GM18951 (cell line): ENCODE data around the gene EYA2.
"Not testable (repeated sequence)": the region's sequence is repeated elsewhere in the genome, so short reads cannot be mapped to it uniquely, and the experiment has no call there.

Experiments used
- POLR2A ChIP-seq: IDR thresholded peaks from 4 replicates; pipeline ENCODE4 v1.6.1; 2011; ENCODE audit warnings: mild to moderate bottlenecking; ENCODE audit not compliant: insufficient read length, insufficient read depth; ENCODE audit errors: extremely low read depth
- in situ Hi-C: fragments of 300-500 bp; cut with MboI; formaldehyde crosslinking; loops from one replicate; pipeline ENCODE4 v1.12.0; 2022; ENCODE audit warnings: low sequenced_read_pairs, mixed read lengths, inconsistent platforms; ENCODE audit not compliant: unreplicated experiment

EYA2 gene

DNA sequence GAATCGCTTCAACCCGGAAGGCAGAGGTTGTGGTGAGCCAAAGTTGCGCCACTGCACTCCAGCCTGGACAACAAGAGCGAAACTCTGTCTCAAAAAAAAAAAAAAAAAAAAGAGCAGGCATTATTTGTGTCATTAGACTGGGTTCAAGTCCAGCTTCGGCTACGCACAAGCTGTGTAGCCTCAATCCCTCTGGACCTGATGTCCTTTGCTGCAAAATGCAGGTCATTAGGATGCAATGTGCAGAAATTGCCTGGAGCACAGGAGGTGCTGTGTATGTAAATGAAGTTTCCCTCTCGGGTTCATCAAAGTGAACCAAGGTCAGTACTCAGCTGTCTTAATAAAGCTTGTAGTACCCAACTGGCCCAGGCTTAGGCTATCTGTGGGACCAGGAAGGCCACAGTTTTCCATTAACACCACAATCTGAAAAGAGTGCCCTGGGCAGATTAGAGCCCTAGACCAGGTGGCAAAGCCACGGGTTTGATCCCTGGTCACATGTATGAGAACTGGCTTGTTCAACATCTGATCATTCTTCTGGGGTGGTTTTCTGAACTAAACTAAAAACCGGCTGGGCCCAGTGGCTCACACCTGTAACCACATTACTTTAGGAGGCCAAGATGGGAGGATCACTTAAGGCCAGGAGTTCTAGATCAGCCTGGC, 306.6 kb downstream of the EYA2 start:
- in situ Hi-C loops: no loop called here
- TF ChIP-seq POLR2A: no peak

DNA sequence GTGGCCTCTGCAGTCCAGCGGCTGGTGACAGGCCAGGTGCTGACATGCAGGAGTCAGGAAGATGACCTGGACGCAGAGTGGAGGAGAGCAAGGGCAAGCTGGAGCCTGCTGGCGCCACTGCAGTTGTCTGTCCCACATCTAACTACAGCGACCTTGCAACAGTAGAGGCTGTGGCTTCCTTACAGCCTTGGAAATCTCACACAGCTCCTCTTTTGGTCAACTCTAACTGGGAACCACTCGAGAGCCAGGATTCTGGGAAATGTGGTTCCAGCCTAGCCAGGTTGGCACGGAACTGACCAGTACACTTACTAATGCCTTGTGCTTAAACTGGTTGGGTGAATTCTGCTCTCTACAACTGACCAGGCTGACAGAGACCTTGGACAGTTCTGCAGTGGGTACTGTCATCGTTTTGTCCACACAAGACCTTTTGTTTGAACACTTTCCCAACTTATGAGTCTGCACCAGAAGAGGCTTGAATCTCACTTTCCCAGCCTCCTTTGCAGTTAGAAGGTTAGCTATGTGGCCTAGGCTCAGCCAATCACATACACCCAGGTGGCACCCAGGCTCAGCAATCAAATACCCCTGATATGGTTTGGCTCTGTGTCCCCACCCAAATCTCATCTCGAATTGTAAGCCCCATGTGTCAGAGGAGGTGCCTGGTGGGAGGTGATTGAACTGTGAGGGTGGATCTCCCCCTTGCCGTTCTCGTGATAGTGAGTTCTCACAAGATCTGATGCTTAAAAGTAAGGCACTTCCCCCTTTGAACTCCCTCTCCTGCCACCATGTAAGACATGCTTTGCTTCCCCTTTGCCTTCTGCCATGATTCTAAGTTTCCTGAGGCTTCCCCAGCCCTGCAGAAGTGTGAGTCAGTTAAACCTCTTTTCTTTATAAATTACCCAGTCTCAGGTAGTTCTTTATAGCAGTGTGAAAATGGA, 308.4 kb downstream of the EYA2 start:
- TF ChIP-seq POLR2A: no peak
- in situ Hi-C loops: no loop called here

DNA sequence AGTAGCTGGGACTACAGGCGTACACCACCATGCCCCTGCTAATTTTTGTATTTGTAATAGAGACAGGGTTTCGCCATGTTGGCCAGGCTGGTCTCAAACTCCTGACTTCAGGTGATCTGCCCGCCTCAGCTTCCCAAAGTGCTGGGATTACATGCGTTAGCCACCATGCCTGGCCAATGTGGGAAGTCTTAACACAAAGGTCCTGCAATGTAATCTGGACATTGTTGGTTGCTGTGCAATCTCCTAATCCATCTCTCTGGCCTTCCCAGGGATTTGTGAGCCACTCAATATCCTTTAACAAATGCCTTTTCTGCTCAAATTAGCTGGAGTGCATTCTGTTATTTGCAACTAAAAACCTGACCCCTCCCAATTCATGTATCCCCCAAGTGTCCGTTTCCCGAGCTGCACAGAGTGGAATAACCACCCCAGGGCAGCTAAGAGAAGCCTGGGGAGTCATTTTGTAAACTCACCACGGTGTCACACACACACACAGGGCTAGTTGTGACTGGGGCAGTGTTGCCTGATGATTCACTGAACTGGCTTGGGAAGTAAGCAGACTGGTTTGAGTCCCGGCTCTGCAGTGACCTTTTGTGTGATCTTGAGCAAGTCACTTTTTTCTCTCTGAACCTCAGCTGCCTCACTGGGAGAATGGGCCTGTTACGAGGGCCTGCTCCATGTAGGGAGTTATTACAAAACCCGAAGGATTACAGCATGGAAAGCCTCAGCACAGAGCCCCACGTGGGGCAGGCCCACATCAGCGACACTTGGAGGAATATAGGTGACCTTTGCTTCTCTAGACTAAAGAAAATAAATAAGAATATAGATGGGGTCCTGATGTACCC, 309.6 kb downstream of the EYA2 start:
- no peak for TF ChIP-seq POLR2A
- in situ Hi-C loops: no loop called here

DNA sequence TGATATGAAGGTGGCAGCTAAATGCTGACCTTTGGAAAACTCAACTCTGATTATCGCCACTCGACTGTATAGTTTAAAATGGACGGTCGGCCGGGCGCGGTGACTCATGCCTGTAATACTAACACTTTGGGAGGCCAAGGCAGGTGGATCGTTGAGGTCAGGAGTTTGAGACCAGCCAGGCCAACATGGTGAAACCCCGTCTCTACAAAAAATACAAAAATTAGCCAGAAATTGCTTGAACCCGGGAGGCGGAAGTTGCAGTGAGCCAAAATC, 310.1 kb downstream of the EYA2 start:
- in situ Hi-C loops: not testable (repeated sequence)

DNA sequence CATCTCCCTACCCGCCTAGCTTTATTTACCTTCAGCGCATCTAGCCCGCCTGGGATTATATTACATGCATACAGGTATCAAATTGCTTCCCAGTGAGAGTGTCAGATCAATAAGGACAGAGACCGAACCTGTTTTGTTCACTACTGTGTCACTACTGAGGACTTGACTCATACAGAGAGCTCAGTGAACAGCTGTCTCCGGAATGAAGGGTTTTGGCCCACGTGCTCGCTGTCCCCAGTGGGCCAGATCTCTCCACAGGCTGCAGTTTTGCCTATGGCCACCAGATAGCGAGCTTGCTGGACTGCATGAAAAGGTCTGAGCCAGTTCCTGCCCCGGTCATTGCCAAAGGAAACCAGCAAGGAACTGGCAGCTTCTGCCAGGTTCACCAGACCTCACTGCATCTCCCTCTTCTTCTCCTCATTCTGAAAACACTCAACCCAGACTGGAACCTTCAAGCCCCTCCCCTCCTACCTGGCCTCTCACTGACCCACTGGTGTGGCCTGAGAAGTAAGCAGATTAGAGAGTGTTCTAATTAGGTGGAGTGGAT, 311.0 kb downstream of the EYA2 start:
- no peak for TF ChIP-seq POLR2A
- in situ Hi-C loops: no loop called here

DNA sequence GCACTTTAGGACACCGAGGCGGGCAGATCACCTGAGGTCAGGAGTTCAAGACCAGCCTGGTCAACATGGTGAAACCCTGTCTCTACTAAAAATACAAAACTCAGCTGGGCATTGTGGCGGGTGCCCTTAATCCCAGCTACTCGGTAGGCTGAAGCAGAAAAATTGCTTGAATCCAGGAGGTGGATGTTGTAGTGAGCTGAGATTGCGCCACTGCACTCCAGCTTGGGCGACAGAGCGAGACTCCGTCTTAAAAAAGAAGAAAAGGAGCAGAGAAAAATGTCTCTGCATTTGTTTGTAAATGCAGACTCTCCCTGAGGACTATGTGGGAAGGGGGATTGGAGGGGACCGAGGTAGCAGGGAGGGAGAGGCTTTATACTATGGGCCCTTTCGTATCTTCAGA, 311.9 kb downstream of the EYA2 start:
- in situ Hi-C loops: not testable (repeated sequence)

DNA sequence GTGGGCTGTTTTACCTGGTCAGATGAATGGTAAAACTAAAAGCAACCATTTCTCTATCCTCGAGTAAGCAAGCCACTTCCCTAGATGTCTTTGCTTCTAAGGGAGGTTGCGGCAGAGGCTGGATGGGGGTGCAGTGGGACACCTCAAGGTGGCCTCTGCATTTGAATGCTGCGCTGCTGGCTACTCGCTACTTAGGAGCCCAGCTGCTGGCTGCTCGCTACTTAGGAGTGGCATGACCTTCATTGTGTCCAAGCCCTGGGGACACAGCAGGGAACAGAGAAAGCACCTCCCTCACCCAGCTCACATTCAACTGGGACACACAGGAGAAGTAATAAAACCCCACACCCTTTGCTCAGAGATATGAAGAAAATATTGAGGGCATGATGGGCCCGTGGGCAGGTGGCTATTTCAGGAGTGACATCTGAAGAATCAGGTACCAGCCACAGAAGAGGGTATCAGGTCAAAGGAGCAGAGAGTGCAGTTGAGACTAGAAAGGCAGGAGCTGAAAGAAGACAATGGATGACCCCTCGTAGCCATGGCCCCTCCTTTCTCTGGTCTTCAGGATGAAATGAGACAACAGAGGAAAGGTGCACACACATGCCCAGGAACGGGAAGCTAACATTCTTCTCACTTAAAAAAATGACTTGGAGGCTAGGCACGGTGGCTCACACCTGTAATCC, 312.5 kb downstream of the EYA2 start:
- in situ Hi-C loops: no loop called here
- TF ChIP-seq POLR2A: no peak

DNA sequence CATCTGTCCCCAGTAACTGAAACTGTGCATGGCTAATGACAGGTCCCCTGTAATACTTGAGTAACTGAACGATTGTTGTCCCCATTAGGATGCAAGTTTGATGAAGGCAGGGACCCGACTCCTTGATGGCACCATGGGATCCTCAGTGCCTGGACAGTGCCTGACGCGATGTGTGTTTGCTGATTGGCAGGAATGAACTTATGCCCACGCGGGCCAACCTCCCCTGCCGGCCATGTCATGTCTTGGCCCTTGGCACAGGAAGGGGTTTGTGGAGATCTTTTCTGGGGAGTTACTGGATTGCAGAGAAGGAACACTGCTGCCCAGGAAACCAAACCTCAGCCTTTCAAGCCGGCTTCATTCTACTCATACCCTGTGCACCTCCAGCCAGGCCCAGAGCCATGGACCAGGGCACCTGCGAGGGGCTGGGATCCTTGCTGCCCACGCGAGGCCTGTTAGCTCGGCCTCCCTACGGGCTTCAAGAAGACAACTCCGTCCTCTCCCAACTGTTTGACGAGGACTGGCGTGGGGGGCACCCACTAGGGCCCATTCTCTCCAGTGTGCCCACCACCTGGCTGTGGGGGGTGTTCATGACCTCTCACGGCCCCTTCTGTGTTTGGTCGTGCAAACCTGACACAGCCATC, 314.0 kb downstream of the EYA2 start:
- no peak for TF ChIP-seq POLR2A
- in situ Hi-C loops: no loop called here

DNA sequence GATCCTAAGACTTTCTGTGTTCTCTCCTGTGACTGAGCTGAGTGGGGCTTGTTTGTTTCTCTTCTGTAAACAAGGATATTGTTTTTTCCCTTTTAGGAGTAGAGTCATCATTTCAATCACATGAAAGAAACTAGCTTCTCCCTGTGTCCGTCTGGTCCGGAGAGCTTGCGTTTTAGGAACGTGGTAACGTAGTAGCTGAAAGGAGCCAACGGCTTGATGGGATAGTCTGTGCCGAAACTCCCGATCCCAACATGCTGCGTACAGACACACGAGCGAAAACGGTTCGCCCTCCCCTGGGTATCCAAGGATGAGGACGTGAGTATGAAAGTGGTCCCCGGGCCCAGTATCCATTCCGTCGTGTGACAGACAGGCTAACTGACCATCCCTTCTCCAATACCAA, 315.3 kb downstream of the EYA2 start:
- in situ Hi-C loops: no loop called here
- no peak for TF ChIP-seq POLR2A

DNA sequence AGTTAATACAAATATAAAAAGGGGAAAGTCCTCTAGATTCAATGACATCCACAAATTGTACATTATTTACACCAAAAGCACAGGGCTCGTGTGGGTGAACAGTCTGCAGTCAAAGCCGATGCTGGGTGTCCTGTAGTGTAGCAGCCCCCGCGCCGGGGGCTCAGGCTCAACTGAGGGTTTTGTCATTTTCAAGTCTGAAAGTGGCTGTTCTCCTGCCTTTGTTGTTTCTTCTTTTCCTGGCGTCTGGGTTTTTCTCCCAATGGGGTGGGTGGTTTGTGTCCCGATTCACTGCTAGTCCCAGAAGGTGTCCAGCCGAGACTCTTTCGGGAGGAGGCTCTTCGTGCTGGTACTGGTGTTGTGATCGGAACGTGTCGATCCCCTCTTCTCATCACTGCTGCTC, 315.8 kb downstream of the EYA2 start:
- no peak for TF ChIP-seq POLR2A
- in situ Hi-C loops: no loop called here

DNA sequence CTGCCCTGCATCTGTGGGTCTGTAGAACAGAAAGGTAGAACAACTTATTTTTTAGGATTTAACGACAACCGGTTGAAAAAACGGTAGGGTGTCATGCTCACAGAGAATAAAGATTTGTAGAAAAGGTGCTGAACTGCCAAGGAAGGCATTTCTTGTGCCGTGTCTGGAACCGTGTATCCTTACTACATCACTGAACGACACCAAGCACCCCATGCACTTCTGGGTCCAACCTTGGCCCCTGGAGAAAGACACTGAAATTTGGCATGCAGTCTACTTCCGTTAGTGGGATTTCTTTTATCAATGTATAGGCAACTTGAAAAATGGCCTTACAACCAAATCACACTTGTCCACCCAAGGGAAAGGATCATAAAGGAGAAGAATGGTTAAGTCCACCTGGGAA, 316.4 kb downstream of the EYA2 start:
- no peak for TF ChIP-seq POLR2A
- in situ Hi-C loops: no loop called here

DNA sequence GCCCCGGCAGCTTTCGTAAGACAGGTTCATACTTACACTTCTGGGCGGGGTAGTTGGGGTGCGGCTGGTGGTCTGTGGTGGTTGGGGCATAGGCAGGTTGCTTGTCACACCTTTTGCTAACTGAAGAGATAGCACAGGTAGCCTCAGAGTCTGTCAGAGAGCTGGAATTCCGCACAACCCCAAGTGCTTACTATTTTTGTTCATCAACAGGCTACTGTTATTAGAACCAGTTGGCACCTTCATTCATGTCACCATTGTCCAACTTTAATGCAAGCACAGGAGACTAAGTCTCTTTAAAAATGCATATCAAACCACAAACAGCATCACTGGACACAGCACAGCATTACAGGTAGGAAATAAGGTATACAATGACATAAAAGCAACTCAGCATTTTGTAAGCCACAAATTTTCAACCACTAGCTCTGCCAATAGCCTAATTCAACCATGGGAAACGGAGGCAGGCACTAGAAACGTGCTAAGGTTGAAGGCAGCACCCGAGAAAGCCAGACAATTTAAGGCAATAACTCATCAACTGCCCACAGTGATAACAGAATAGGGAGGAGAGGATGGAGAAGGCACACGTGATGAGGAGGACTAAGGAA, 318.1 kb downstream of the EYA2 start:
- no peak for TF ChIP-seq POLR2A
- in situ Hi-C loops: no loop called here
